Measurements from ENCODE around the gene NSUN3.

Gene NSUN3

GRCh38 chr3:94118390-94118789 lies 55.5 kb downstream of the NSUN3 start:
- TF ChIP-seq POLR2AphosphoS5 (IDR thresholded peaks at IDR 0.05; ENCODE audit: low read depth, low read length): no peak
- no peak for TF ChIP-seq TAF1 (IDR thresholded peaks at IDR 0.05; ENCODE audit: borderline replicate concordance, insufficient read depth, low read length)
- TF ChIP-seq REST (IDR thresholded peaks at IDR 0.05; ENCODE audit: insufficient read depth in 1 of 2, low read depth in 2 of 2, low read length in 2 of 2): no peak
- TF ChIP-seq FOXP2 (optimal IDR thresholded peaks at IDR 0.05; ENCODE audit: borderline replicate concordance, extremely low read depth, extremely low read length, insufficient read depth): no peak
- no peak for TF ChIP-seq SIN3A (IDR thresholded peaks at IDR 0.05; ENCODE audit: borderline replicate concordance, insufficient read depth, low read length)

- TF ChIP-seq TAF1 (IDR thresholded peaks at IDR 0.05; ENCODE audit: borderline replicate concordance, insufficient read depth, low read length) (no peak), REST (IDR thresholded peaks at IDR 0.05; ENCODE audit: insufficient read depth in 1 of 2, low read depth in 2 of 2, low read length in 2 of 2) (no peak)
Measured at GRCh38 chr3:94121161-94121560, 58.3 kb downstream of the NSUN3 start.

- no peak for TF ChIP-seq SIN3A (IDR thresholded peaks at IDR 0.05; ENCODE audit: borderline replicate concordance, insufficient read depth, low read length)
- no peak for TF ChIP-seq FOXP2 (optimal IDR thresholded peaks at IDR 0.05; ENCODE audit: borderline replicate concordance, extremely low read depth, extremely low read length, insufficient read depth)
- no peak for TF ChIP-seq POLR2AphosphoS5 (IDR thresholded peaks at IDR 0.05; ENCODE audit: low read depth, low read length)
- TF ChIP-seq REST (IDR thresholded peaks at IDR 0.05; ENCODE audit: insufficient read depth in 1 of 2, low read depth in 2 of 2, low read length in 2 of 2): no peak
- no peak for TF ChIP-seq TAF1 (IDR thresholded peaks at IDR 0.05; ENCODE audit: borderline replicate concordance, insufficient read depth, low read length)
Measured at GRCh38 chr3:94127115-94127514, 64.3 kb downstream of the NSUN3 start.

GRCh38 chr3:94130690-94131089 lies 67.8 kb downstream of the NSUN3 start:
- TF ChIP-seq REST (IDR thresholded peaks at IDR 0.05; ENCODE audit: insufficient read depth in 1 of 2, low read depth in 2 of 2, low read length in 2 of 2): no peak
- TF ChIP-seq POLR2AphosphoS5 (IDR thresholded peaks at IDR 0.05; ENCODE audit: low read depth, low read length): no peak
- TF ChIP-seq FOXP2 (optimal IDR thresholded peaks at IDR 0.05; ENCODE audit: borderline replicate concordance, extremely low read depth, extremely low read length, insufficient read depth): no peak
- TF ChIP-seq SIN3A (IDR thresholded peaks at IDR 0.05; ENCODE audit: borderline replicate concordance, insufficient read depth, low read length): no peak
- no peak for TF ChIP-seq TAF1 (IDR thresholded peaks at IDR 0.05; ENCODE audit: borderline replicate concordance, insufficient read depth, low read length)

GRCh38 chr3:94132777-94133176 lies 69.9 kb downstream of the NSUN3 start:
- TF ChIP-seq POLR2AphosphoS5 (IDR thresholded peaks at IDR 0.05; ENCODE audit: low read depth, low read length): no peak
- no peak for TF ChIP-seq FOXP2 (optimal IDR thresholded peaks at IDR 0.05; ENCODE audit: borderline replicate concordance, extremely low read depth, extremely low read length, insufficient read depth)
- TF ChIP-seq TAF1 (IDR thresholded peaks at IDR 0.05; ENCODE audit: borderline replicate concordance, insufficient read depth, low read length): no peak
- no peak for TF ChIP-seq SIN3A (IDR thresholded peaks at IDR 0.05; ENCODE audit: borderline replicate concordance, insufficient read depth, low read length)
- TF ChIP-seq REST (IDR thresholded peaks at IDR 0.05; ENCODE audit: insufficient read depth in 1 of 2, low read depth in 2 of 2, low read length in 2 of 2): no peak

All from PFSK-1 (cell line).